ENCODE data around the gene INTS6L. TPM values are rescaled to one million over a fixed set of nuclear protein-coding genes. Genes with fewer than 3 reads are reported as not detected.
A peak's percentile ranks its signal among the peaks of the same experiment; 100 is the strongest.

Gene INTS6L
- total and polyA plus RNA-seq, 7 donors, result 0.38 to 1.2 (median 0.81) TPM

- DNase-seq (no peak), ATAC-seq (peak in 1 of 4 donors; percentile 65)
- Histone ChIP-seq H3K27me3 (ENCODE audit: insufficient read depth in 3 of 3, low read length in 2 of 3) (peaks cover 0 to 19% (median 0%) of the 10 kb centered on the region in 3 donors), H3K27ac (no peak overlapping the region), H3K36me3 (ENCODE audit: insufficient read depth in 1 of 2, low read depth in 1 of 2) (no peaks in the 10 kb centered on the region), H3K9me3 (no peaks in the 10 kb centered on the region), H3K4me3 (no peak overlapping the region), H3K4me1 (no peaks in the 10 kb centered on the region)
- no peak for TF ChIP-seq CTCF (IDR thresholded peaks at IDR 0.05)
- intact Hi-C loops (cut with DNase I), result no loop called here
- 31 to 39% (median 35%) methylated on average over 3 of the region's 3 CpGs for WGBS, 3 donors
Measured at GRCh38 chrX:135512508-135513129, 7.8 kb upstream of the INTS6L start.

- TF ChIP-seq CTCF (IDR thresholded peaks at IDR 0.05), result no peak
- H3K4me1 ChIP-seq, result no peaks in the 10 kb centered on the region
- DNase-seq (no peak), ATAC-seq (no peak)
- no peak overlapping the region for H3K4me3 ChIP-seq
- H3K36me3 ChIP-seq (ENCODE audit: insufficient read depth in 1 of 2, low read depth in 1 of 2), result no peaks in the 10 kb centered on the region
- H3K27me3 ChIP-seq (ENCODE audit: insufficient read depth in 3 of 3, low read length in 2 of 3), result peaks cover 0 to 24% (median 0%) of the 10 kb centered on the region in 3 donors
- H3K27ac ChIP-seq, result no peak overlapping the region
- H3K9me3 ChIP-seq, result no peaks in the 10 kb centered on the region
- intact Hi-C loops (cut with DNase I), result no loop called here
- WGBS, 3 donors, result 75 to 90% (median 80%) methylated on average over 4 to 5 of the region's 5 CpGs
Measured at GRCh38 chrX:135513130-135513515, 7.3 kb upstream of the INTS6L start.

- TF ChIP-seq CTCF (IDR thresholded peaks at IDR 0.05), result no peak
- Histone ChIP-seq H3K9me3 (no peaks in the 10 kb centered on the region), H3K36me3 (ENCODE audit: insufficient read depth in 1 of 2, low read depth in 1 of 2) (no peaks in the 10 kb centered on the region), H3K27ac (no peak overlapping the region), H3K4me3 (no peak overlapping the region), H3K4me1 (no peaks in the 10 kb centered on the region), H3K27me3 (ENCODE audit: insufficient read depth in 3 of 3, low read length in 2 of 3) (peaks cover 0 to 18% (median 0%) of the 10 kb centered on the region in 3 donors)
- DNase-seq, result no peak
- 31 to 75% (median 36%) methylated on average over 1 of the region's 1 CpG for WGBS, 3 donors
- no peak for ATAC-seq
- intact Hi-C loops (cut with DNase I), result no loop called here
Measured at GRCh38 chrX:135516376-135516775, 4.1 kb upstream of the INTS6L start.

GRCh38 chrX:135518161-135518560, 2.3 kb upstream of the INTS6L start:
- no peak for TF ChIP-seq CTCF (IDR thresholded peaks at IDR 0.05)
- intact Hi-C loops (cut with DNase I), result no loop called here
- no peaks in the 10 kb centered on the region for H3K9me3 ChIP-seq

More at GRCh38 chrX:135518161-135518560, 2.3 kb upstream of the INTS6L start:
- no peak overlapping the region for H3K27ac ChIP-seq
- no peak overlapping the region for H3K4me3 ChIP-seq
- ATAC-seq, result no peak
- no peak for DNase-seq
- 70 to 90% (median 87%) methylated on average over 1 of the region's 1 CpG for WGBS, 3 donors
- H3K4me1 ChIP-seq, result no peaks in the 10 kb centered on the region
- peaks cover 0 to 22% (median 0%) of the 10 kb centered on the region in 3 donors for H3K27me3 ChIP-seq (ENCODE audit: insufficient read depth in 3 of 3, low read length in 2 of 3)
- no peaks in the 10 kb centered on the region for H3K36me3 ChIP-seq (ENCODE audit: insufficient read depth in 1 of 2, low read depth in 1 of 2)
